ENCODE measurements around the gene ATE1. TPM values are rescaled to one million over a fixed set of nuclear protein-coding genes. Genes with fewer than 3 reads are reported as not detected.

The ATE1 gene
- total and polyA plus RNA-seq, 2 donors (not counting 3 experiments of a cell fraction or from before 2014, with no cell fraction given): 8.7 to 27.1 TPM

- Histone ChIP-seq H3K4me1 (ENCODE audit: control insufficient read depth, extremely low read depth, insufficient read depth, low read length) (no peaks in the 10 kb centered on the region), H3K9me3 (replicated peaks; ENCODE audit: control insufficient read depth, insufficient read depth, low read length) (no peaks in the 10 kb centered on the region), H3K9ac (replicated peaks; ENCODE audit: extremely low read depth, insufficient read depth, low read length) (no peak overlapping the region), H3K4me3 (replicated peaks in 1 of 3; ENCODE audit: insufficient read depth in 1 of 3, low read depth in 1 of 3, low read length in 3 of 3) (no peak overlapping the region), H3K79me2 (ENCODE audit: control insufficient read depth, insufficient read depth, low read length) (no peaks in the 10 kb centered on the region), H3K27ac (ENCODE audit: insufficient read depth, low read depth, low read length) (no peak overlapping the region), H4K20me1 (replicated peaks; ENCODE audit: control insufficient read depth, extremely low read depth, insufficient read depth, low read length) (no peaks in the 10 kb centered on the region), H3K9me1 (replicated peaks; ENCODE audit: control insufficient read depth, extremely low read depth, insufficient read depth, low read length) (no peaks in the 10 kb centered on the region), H2AFZ (ENCODE audit: low read depth, low read length) (no peak overlapping the region), H3K36me3 (ENCODE audit: control insufficient read depth in 2 of 2, extremely low read depth in 1 of 2, insufficient read depth in 2 of 2, low read length in 2 of 2) (no peaks in the 10 kb centered on the region), H3K27me3 (ENCODE audit: control insufficient read depth in 2 of 2, insufficient read depth in 2 of 2, low read length in 2 of 2) (no peaks in the 10 kb centered on the region), H3K4me2 (ENCODE audit: insufficient read depth, low read length) (no peak overlapping the region)
- intact Hi-C loops (cut with micrococcal nuclease): loop anchor here (5.0 kb wide), 2 partner anchors 150 to 230 kb away; no protein-coding TSS in a partner anchor
- BruUV-seq (replicated peaks): no TSS peak
- dilution Hi-C loops (cut with MboI; ENCODE audit: extremely low pct_ligation_motif_present, low sequenced_read_pairs): no loop called here
- ChIA-PET POLR2A (no interaction called here), CTCF (interaction anchor here (1.2 to 3.8 kb wide), 2 partner anchors 14 to 65 kb away, joined by 3 to 19 read pairs; no protein-coding TSS in a partner anchor)
- DNase-seq (ENCODE audit: low read depth, low spot score) (no peak), FAIRE-seq (no peak)
- TF ChIP-seq MAX (IDR thresholded peaks at IDR 0.05; ENCODE audit: insufficient read depth, insufficient read length): no peak
- no peak for TF ChIP-seq MYC (IDR thresholded peaks at IDR 0.05; ENCODE audit: low read depth, low read length)
- TF ChIP-seq GATA2 (IDR thresholded peaks at IDR 0.05; ENCODE audit: insufficient read depth, insufficient read length, low read depth, low read length): no peak
- no peak for TF ChIP-seq CTCF (IDR thresholded peaks at IDR 0.05; ENCODE audit: extremely low read depth in 1 of 2, insufficient read depth in 1 of 2, low read depth in 1 of 2, low read length in 2 of 2)
- no peak for TF ChIP-seq POLR2A (IDR thresholded peaks at IDR 0.05; ENCODE audit: low read depth, low read length)
- TF ChIP-seq POLR2AphosphoS5 (IDR thresholded peaks at IDR 0.05; ENCODE audit: insufficient read depth, low read depth, low read length): no peak
- no peak for TF ChIP-seq FOS (IDR thresholded peaks at IDR 0.05; ENCODE audit: borderline replicate concordance, insufficient read depth, low read length)
- TF ChIP-seq JUN (IDR thresholded peaks at IDR 0.05; ENCODE audit: borderline replicate concordance, insufficient read depth, insufficient read length, low read depth): no peak
- TF ChIP-seq EZH2 (IDR thresholded peaks at IDR 0.05; ENCODE audit: borderline replicate concordance, low read depth, low read length, severe bottlenecking): no peak
Measured at GRCh38 chr10:121822180-121822579, 105.7 kb downstream of the ATE1 start.
